ENCODE data around the gene ATF5. TPM values are rescaled to one million over a fixed set of nuclear protein-coding genes. Genes with fewer than 3 reads are reported as not detected.

The ATF5 gene, protein sequence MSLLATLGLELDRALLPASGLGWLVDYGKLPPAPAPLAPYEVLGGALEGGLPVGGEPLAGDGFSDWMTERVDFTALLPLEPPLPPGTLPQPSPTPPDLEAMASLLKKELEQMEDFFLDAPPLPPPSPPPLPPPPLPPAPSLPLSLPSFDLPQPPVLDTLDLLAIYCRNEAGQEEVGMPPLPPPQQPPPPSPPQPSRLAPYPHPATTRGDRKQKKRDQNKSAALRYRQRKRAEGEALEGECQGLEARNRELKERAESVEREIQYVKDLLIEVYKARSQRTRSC
- total RNA-seq: 8.7 and 12.3 TPM in 2 replicates

DNA sequence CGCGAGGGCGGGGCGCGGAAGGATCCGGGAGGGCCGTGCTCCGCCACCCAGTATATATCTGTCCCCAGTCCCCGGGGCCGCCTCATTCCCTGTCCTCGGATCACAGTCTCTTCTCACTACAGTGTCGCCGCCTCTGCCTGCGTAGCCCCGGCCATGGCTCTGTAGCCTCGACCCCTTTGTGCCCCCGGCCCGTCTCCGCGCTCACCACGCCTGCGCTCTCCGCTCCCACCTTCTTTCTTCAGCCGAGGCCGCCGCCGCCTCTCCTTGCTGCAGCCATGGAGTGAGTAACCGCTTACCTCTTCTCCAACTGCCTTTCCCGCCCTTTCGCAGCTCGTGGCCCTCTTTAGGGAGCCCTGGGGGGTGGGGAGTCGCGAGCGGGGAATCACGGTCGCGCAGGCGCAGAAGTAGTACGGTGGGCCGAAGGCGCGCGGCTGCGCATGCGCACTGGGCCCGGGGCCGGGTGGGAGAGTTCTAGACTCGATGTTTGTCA is at the start of gene ATF5, which contains the start of gene NUP62:
TSS of gene ATF5 (plus strand) at position 85 of the 490 bp plus-strand sequence. CDS start 1,646 bp downstream, outside the sequence.
TSS of gene NUP62 (minus strand) at position 384 of the 490 bp plus-strand sequence. CDS start 19,697 bp downstream, outside the sequence.

DNA sequence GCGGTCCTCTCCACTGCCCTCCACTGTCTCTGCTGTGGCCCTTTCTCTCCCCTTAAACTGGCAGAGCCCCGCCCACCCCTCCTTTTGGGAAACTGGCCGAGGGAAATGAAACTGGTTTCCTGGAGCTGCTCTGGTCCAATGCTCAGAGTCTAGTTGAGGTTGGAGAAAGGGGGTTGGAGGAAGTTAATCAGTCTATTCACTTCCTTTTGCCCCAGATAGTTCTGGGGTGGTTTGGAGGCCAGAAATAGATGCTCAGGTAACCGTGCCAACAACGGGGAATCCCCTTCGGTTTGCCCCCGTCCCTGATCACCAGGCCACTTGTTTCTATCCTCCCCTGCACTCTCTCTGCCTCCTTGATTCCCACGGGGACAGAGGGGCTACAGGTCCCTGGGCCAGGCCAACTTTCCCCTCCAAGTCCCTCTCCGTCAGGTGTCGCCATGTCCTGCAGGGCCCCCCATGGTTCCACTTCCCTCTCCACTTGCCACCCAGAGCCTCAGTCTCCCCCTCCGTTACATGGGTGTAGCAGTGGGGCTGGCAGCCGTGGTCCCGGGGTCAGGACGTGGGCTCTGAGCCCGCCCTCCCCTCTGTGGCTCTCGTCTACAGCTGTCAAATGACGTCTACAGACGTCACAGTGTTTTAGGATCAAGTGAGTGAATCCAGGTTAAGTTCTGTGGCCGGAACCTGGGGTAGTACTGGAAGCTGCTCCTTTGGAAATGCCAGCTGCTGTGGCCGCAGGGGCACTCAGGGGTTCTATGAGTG is 32.0 kb upstream of the ATF5 start, which contains the start of gene IL4I1:
TSS of gene IL4I1 (minus strand) at position 25 of the 759 bp plus-strand sequence. CDS start 727 bp downstream, outside the sequence.

DNA sequence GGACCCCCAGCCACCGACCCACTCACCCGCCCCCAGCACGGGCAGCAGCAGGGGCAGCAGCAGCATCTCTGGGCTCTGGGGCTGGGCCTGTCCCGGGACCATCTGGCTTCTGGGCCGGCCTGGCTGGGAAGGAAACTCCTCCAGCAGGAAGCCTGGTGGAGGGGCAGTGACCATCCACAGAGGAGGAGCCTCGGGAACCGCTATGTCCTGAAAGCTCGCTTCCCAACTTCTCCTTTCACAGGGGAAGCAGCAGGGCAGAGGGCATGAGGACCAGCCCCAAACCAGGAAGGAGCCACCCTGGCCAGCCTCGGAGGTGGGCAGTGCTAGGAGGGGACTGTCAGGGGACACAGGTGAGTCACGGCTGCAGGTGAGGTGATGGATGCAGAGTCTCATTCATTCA is 32.0 kb downstream of the ATF5 start, which contains the start of gene SIGLEC11:
TSS of gene SIGLEC11 (minus strand) at position 193 of the 400 bp plus-strand sequence. CDS start at position 102, 91 bp downstream.

Other genes starting within 250 kb of the ATF5 start
- not detected in 2 replicates for gene ADM5, start 239.6 kb upstream of the ATF5 start, total RNA-seq
- gene CPT1C, start 238.1 kb upstream of the ATF5 start, total RNA-seq: 3.7 and 11.4 TPM in 2 replicates
- gene TSKS, start 165.9 kb upstream of the ATF5 start, total RNA-seq: 0.25 and 1.1 TPM in 2 replicates
- 197 and 215 TPM in 2 replicates for gene AP2A1, start 162.2 kb upstream of the ATF5 start, total RNA-seq
- 20.1 and 24.3 TPM in 2 replicates for gene FUZ, start 115.9 kb upstream of the ATF5 start, total RNA-seq
- gene MED25, start 110.9 kb upstream of the ATF5 start, total RNA-seq: 20.5 and 22.1 TPM in 2 replicates
- gene PTOV1, start 78.0 kb upstream of the ATF5 start, total RNA-seq: 69.8 and 71.9 TPM in 2 replicates
- gene PNKP, start 61.6 kb upstream of the ATF5 start, total RNA-seq: 27.2 and 28.0 TPM in 2 replicates
- 31.9 and 36.6 TPM in 2 replicates for gene AKT1S1, start 51.9 kb upstream of the ATF5 start, total RNA-seq
- 26.2 and 26.6 TPM in 2 replicates for gene TBC1D17, start 51.5 kb upstream of the ATF5 start, total RNA-seq
- gene IL4I1, start 32.3 kb upstream of the ATF5 start, total RNA-seq: 0.20 TPM in 1 of 2 replicates, not detected in the other
- gene NUP62, start 299 bp downstream of the ATF5 start, total RNA-seq: 21.0 and 25.6 TPM in 2 replicates
- gene SIGLEC11, start 32.0 kb downstream of the ATF5 start, total RNA-seq: not detected in 2 replicates
- 19.2 and 20.8 TPM in 2 replicates for gene VRK3, start 96.2 kb downstream of the ATF5 start, total RNA-seq
- 6.8 and 10.6 TPM in 2 replicates for gene ZNF473, start 96.8 kb downstream of the ATF5 start, total RNA-seq
- not detected in 2 replicates for gene IZUMO2, start 234.1 kb downstream of the ATF5 start, total RNA-seq